ENCODE results near the gene AGBL2. TPM values are rescaled to one million over a fixed set of nuclear protein-coding genes. Genes with fewer than 3 reads are reported as not detected.

The AGBL2 gene
- total and polyA plus RNA-seq, 2 donors (not counting 3 experiments of a cell fraction or from before 2014, with no cell fraction given): 0.08 to 0.86 TPM

DNA sequence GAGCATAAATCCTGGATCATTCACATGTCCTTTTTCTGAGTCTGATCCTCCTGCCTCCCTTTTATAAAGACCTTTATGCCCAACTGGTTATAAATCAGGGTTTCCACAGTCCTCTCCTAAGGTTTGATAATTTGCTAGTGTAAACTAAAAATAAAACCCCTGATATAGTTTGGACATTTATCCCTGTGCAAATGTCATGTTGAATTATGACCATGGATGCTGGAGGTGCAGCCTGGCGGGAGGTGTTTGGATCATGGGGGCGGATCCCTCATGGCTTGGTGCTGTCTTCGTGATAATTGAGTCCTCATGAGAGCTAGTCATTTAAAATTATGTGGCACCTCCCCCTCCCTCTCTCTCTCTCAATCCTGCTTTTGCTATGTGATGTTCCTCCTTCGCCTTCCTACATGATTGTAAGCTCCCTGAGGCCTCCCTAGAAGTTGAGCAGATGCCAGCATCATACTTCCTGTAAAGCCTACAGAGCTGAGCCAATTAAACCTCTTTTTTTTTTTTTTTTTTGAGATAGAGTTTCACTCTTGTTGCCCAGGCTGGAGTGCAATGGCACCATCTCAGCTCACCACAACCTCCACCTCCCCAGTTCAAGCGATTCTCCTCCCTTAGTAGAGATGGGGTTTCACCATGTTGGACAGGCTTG is 63.2 kb downstream of the AGBL2 start:
- Histone ChIP-seq H3K4me2 (ENCODE audit: insufficient read depth, low read length) (no peak overlapping the region), H3K79me2 (ENCODE audit: control insufficient read depth, insufficient read depth, low read length) (no peaks in the 10 kb centered on the region), H3K27me3 (ENCODE audit: control insufficient read depth in 2 of 2, insufficient read depth in 2 of 2, low read length in 2 of 2) (peaks cover 3 to 4% of the 10 kb centered on the region in 2 experiments), H2AFZ (ENCODE audit: low read depth, low read length) (no peak overlapping the region), H3K9me1 (replicated peaks; ENCODE audit: control insufficient read depth, extremely low read depth, insufficient read depth, low read length) (no peaks in the 10 kb centered on the region), H3K4me1 (ENCODE audit: control insufficient read depth, extremely low read depth, insufficient read depth, low read length) (no peaks in the 10 kb centered on the region), H3K36me3 (ENCODE audit: control insufficient read depth in 2 of 2, extremely low read depth in 1 of 2, insufficient read depth in 2 of 2, low read length in 2 of 2) (no peaks in the 10 kb centered on the region), H3K4me3 (replicated peaks in 1 of 3; ENCODE audit: insufficient read depth in 1 of 3, low read depth in 1 of 3, low read length in 3 of 3) (no peak overlapping the region), H3K9me3 (replicated peaks; ENCODE audit: control insufficient read depth, insufficient read depth, low read length) (no peaks in the 10 kb centered on the region), H4K20me1 (replicated peaks; ENCODE audit: control insufficient read depth, extremely low read depth, insufficient read depth, low read length) (no peaks in the 10 kb centered on the region), H3K9ac (replicated peaks; ENCODE audit: extremely low read depth, insufficient read depth, low read length) (no peak overlapping the region), H3K27ac (ENCODE audit: insufficient read depth, low read depth, low read length) (no peak overlapping the region)
- POLR2A ChIA-PET: no interaction called here
- no TSS peak for BruUV-seq (replicated peaks)
- intact Hi-C loops (cut with micrococcal nuclease) (no loop called here), dilution Hi-C loops (cut with MboI; ENCODE audit: extremely low pct_ligation_motif_present, low sequenced_read_pairs) (no loop called here)
- no peak for DNase-seq (ENCODE audit: low read depth, low spot score)
- no peak for FAIRE-seq
- TF ChIP-seq POLR2A (IDR thresholded peaks at IDR 0.05; ENCODE audit: low read depth, low read length): no peak
- no peak for TF ChIP-seq GATA2 (IDR thresholded peaks at IDR 0.05; ENCODE audit: insufficient read depth, insufficient read length, low read depth, low read length)
- no peak for TF ChIP-seq MAX (IDR thresholded peaks at IDR 0.05; ENCODE audit: insufficient read depth, insufficient read length)
- no peak for TF ChIP-seq EZH2 (IDR thresholded peaks at IDR 0.05; ENCODE audit: borderline replicate concordance, low read depth, low read length, severe bottlenecking)
- TF ChIP-seq POLR2AphosphoS5 (IDR thresholded peaks at IDR 0.05; ENCODE audit: insufficient read depth, low read depth, low read length): no peak
- TF ChIP-seq CTCF (IDR thresholded peaks at IDR 0.05; ENCODE audit: extremely low read depth in 1 of 2, insufficient read depth in 1 of 2, low read depth in 1 of 2, low read length in 2 of 2): no peak
- no peak for TF ChIP-seq FOS (IDR thresholded peaks at IDR 0.05; ENCODE audit: borderline replicate concordance, insufficient read depth, low read length)
- TF ChIP-seq MYC (IDR thresholded peaks at IDR 0.05; ENCODE audit: low read depth, low read length): no peak
- TF ChIP-seq JUN (IDR thresholded peaks at IDR 0.05; ENCODE audit: borderline replicate concordance, insufficient read depth, insufficient read length, low read depth): no peak
- CTCF ChIA-PET: no interaction called here
